HEK293 (cell line): Measurements from ENCODE around the gene FBXO21.

Source experiments
- SP2 ChIP-seq: fragments of 450-650 bp; formaldehyde crosslinking; IDR thresholded peaks from 2 replicates; pipeline ENCODE4 v1.5.1; 2016; ENCODE audit warnings: missing biosample characterization, missing genetic modification characterization
- TF ChIP-seq, protein P1 (sequence below): fragments of 450-650 bp; formaldehyde crosslinking; IDR thresholded peaks from 2 replicates; pipeline ENCODE4 v1.5.1; 2016; ENCODE audit warnings: missing biosample characterization, missing genetic modification characterization

DNA sequence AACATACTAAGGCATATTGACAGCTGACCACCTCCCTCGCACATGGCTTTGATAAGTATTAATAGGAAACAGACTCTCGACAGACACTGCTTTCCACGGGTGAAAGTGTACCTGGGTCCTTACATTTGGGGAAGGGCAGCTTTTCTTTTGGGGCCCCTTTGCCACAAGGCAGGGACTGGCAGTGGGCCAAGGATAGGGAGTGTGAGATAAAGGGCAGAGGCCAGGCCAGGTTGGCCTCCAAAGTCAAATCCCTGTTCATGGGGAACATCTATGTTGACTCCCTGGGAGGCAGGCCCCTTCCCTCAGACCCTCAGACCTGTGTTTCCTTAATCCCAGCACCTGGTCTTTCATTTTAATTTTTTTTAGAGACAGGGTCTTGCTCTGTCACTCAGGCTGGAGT lies 19.4 kb upstream of the FBXO21 start:
- TF ChIP-seq, protein P1, sequence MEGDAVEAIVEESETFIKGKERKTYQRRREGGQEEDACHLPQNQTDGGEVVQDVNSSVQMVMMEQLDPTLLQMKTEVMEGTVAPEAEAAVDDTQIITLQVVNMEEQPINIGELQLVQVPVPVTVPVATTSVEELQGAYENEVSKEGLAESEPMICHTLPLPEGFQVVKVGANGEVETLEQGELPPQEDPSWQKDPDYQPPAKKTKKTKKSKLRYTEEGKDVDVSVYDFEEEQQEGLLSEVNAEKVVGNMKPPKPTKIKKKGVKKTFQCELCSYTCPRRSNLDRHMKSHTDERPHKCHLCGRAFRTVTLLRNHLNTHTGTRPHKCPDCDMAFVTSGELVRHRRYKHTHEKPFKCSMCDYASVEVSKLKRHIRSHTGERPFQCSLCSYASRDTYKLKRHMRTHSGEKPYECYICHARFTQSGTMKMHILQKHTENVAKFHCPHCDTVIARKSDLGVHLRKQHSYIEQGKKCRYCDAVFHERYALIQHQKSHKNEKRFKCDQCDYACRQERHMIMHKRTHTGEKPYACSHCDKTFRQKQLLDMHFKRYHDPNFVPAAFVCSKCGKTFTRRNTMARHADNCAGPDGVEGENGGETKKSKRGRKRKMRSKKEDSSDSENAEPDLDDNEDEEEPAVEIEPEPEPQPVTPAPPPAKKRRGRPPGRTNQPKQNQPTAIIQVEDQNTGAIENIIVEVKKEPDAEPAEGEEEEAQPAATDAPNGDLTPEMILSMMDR (tag by site-specific recombination) = no peak
- TF ChIP-seq SP2 = no peak
